Measurements from ENCODE around the gene TSC22D2. TPM values are rescaled to one million over a fixed set of nuclear protein-coding genes. Genes with fewer than 3 reads are reported as not detected.
A peak's percentile ranks its signal among the peaks of the same experiment; 100 is the strongest.
"Not testable (repeated sequence)": the region's sequence is repeated elsewhere in the genome, so short reads cannot be mapped to it uniquely, and the experiment has no call there.

TSC22D2 gene
- total RNA-seq, 1 experiment from 2014 or later, result 12.9 TPM

GRCh38 chr3:150484410-150484809 lies 76.3 kb downstream of the TSC22D2 start:
- no peak for DNase-seq (ENCODE audit: low spot score)

- DNase-seq (ENCODE audit: low spot score), result no peak
Observed at GRCh38 chr3:150488867-150489266, 80.8 kb downstream of the TSC22D2 start.

- no peak for DNase-seq (ENCODE audit: low spot score)
Observed at GRCh38 chr3:150490277-150490986, 82.3 kb downstream of the TSC22D2 start.

GRCh38 chr3:150494411-150494977 lies 86.4 kb downstream of the TSC22D2 start:
- DNase-seq (ENCODE audit: low spot score), result no peak

- no peak for DNase-seq (ENCODE audit: low spot score)
Observed at GRCh38 chr3:150495149-150495548, 87.1 kb downstream of the TSC22D2 start.

- peak; percentile 54 for DNase-seq (ENCODE audit: low spot score)
Observed at GRCh38 chr3:150495563-150496168, 87.6 kb downstream of the TSC22D2 start.

GRCh38 chr3:150497956-150498355 lies 89.9 kb downstream of the TSC22D2 start:
- peak; percentile 74 for DNase-seq (ENCODE audit: low spot score)

GRCh38 chr3:150500960-150501359 lies 92.9 kb downstream of the TSC22D2 start:
- not testable (repeated sequence) for DNase-seq (ENCODE audit: low spot score)

GRCh38 chr3:150503402-150504099 lies 95.5 kb downstream of the TSC22D2 start:
- DNase-seq (ENCODE audit: low spot score), result no peak

GRCh38 chr3:150504483-150504882 lies 96.4 kb downstream of the TSC22D2 start:
- DNase-seq (ENCODE audit: low spot score), result no peak

- no peak for DNase-seq (ENCODE audit: low spot score)
Observed at GRCh38 chr3:150508401-150508800, 100.3 kb downstream of the TSC22D2 start.

- DNase-seq (ENCODE audit: low spot score), result no peak
Observed at GRCh38 chr3:150509780-150510179, 101.7 kb downstream of the TSC22D2 start.

GRCh38 chr3:150511122-150511821 lies 103.2 kb downstream of the TSC22D2 start:
- no peak for DNase-seq (ENCODE audit: low spot score)

- no peak for DNase-seq (ENCODE audit: low spot score)
Observed at GRCh38 chr3:150515210-150515609, 107.1 kb downstream of the TSC22D2 start.

Other genes with a start within 250 kb of the TSC22D2 start
- 127 and 186 TPM in 2 replicates for gene SERP1, start 138.2 kb downstream of the TSC22D2 start, total RNA-seq (2014; rRNA removed; shearing (Covaris generic))
- gene EIF2A, start 138.5 kb downstream of the TSC22D2 start, total RNA-seq (2014; rRNA removed; shearing (Covaris generic)), result 127 TPM in 2 replicates
- gene SELENOT, start 195.0 kb downstream of the TSC22D2 start, total RNA-seq (2014; rRNA removed; shearing (Covaris generic)), result 171 and 237 TPM in 2 replicates

Measured in A172 (cell line).